Activated naive CD8-positive, alpha-beta T cell treated with anti-CD3 and anti-CD28 coated beads for 36 hours (primary cell): ENCODE results near the gene TRIM27. TPM values are rescaled to one million over a fixed set of nuclear protein-coding genes. Genes with fewer than 3 reads are reported as not detected.
"Not testable (repeated sequence)": the region's sequence is repeated elsewhere in the genome, so short reads cannot be mapped to it uniquely, and the experiment has no call there.

ENCODE experiments used
- DNase-seq: peaks from one replicate; pipeline ENCODE4 v3.0.0; 2021
- H3K27ac Mint-ChIP-seq: one replicate; pipeline ENCODE4 v1.8.0; 2022; ENCODE audit warnings: mild to moderate bottlenecking, moderate library complexity, mixed read lengths
- H3K27me3 Mint-ChIP-seq: one replicate; pipeline ENCODE4 v1.8.0; 2022; ENCODE audit warnings: mild to moderate bottlenecking, mixed read lengths
- H3K36me3 Mint-ChIP-seq: one replicate; pipeline ENCODE4 v1.8.0; 2021; ENCODE audit warnings: mild to moderate bottlenecking, mixed read lengths
- H3K4me1 Mint-ChIP-seq: one replicate; pipeline ENCODE4 v1.8.0; 2021; ENCODE audit warnings: mixed read lengths
- H3K4me3 Mint-ChIP-seq: one replicate; pipeline ENCODE4 v1.8.0; 2022; ENCODE audit warnings: mild to moderate bottlenecking, moderate library complexity, mixed read lengths
- H3K9me3 Mint-ChIP-seq: one replicate; pipeline ENCODE4 v1.8.0; 2022; ENCODE audit warnings: mixed read lengths
- total RNA-seq, 2 experiments: library from RNA; stranded (reverse); gene quantifications; one replicate each; pipeline ENCODE4 v1.2.3, GENCODE V29; 2021

TRIM27 gene
- total RNA-seq, 2 experiments from 2014 or later = 51.5 to 52.3 TPM

GRCh38 chr6:28892525-28892924, 31.3 kb downstream of the TRIM27 start:
- peaks cover 1% of the 10 kb centered on the region for H3K9me3 Mint-ChIP-seq
- H3K4me1 Mint-ChIP-seq = peaks cover 12% of the 10 kb centered on the region
- no peak overlapping the region for H3K4me3 Mint-ChIP-seq
- H3K36me3 Mint-ChIP-seq = peaks cover 2% of the 10 kb centered on the region
- no peak overlapping the region for H3K27ac Mint-ChIP-seq
- H3K27me3 Mint-ChIP-seq = peaks cover 7% of the 10 kb centered on the region
- DNase-seq = no peak

GRCh38 chr6:28887796-28888496, 35.8 kb downstream of the TRIM27 start:
- Mint-ChIP-seq H3K36me3 (no peaks in the 10 kb centered on the region), H3K4me3 (no peak overlapping the region), H3K27ac (no peak overlapping the region), H3K27me3 (no peaks in the 10 kb centered on the region), H3K4me1 (peaks cover 20% of the 10 kb centered on the region), H3K9me3 (peaks cover 3% of the 10 kb centered on the region)
- DNase-seq = no peak

GRCh38 chr6:28886079-28886439, 37.7 kb downstream of the TRIM27 start:
- Mint-ChIP-seq H3K27ac (no peak overlapping the region), H3K9me3 (peaks cover 7% of the 10 kb centered on the region), H3K27me3 (peaks cover 5% of the 10 kb centered on the region), H3K36me3 (peaks cover 3% of the 10 kb centered on the region), H3K4me3 (no peak overlapping the region), H3K4me1 (peaks cover 25% of the 10 kb centered on the region)
- no peak for DNase-seq

- DNase-seq = peak; percentile 74
- peaks cover 3% of the 10 kb centered on the region for H3K36me3 Mint-ChIP-seq
- peaks cover 6% of the 10 kb centered on the region for H3K27me3 Mint-ChIP-seq
- peak overlapping the region; percentile 63 for H3K4me3 Mint-ChIP-seq
- H3K9me3 Mint-ChIP-seq = peaks cover 7% of the 10 kb centered on the region
- H3K27ac Mint-ChIP-seq = peak overlapping the region; percentile 77
- H3K4me1 Mint-ChIP-seq = peaks cover 30% of the 10 kb centered on the region
Observed at GRCh38 chr6:28884423-28885131, 39.2 kb downstream of the TRIM27 start.

GRCh38 chr6:28880894-28881780, 42.6 kb downstream of the TRIM27 start:
- Mint-ChIP-seq H3K4me3 (peak overlapping the region; percentile 75), H3K27me3 (peaks cover 6% of the 10 kb centered on the region), H3K36me3 (peaks cover 3% of the 10 kb centered on the region), H3K9me3 (peaks cover 7% of the 10 kb centered on the region), H3K27ac (peak overlapping the region; percentile 81), H3K4me1 (peaks cover 28% of the 10 kb centered on the region)
- peak; percentile 65 for DNase-seq

- Mint-ChIP-seq H3K4me3 (peak overlapping the region; percentile 75), H3K27ac (no peak overlapping the region), H3K9me3 (peaks cover 5% of the 10 kb centered on the region), H3K36me3 (peaks cover 3% of the 10 kb centered on the region), H3K27me3 (peaks cover 6% of the 10 kb centered on the region), H3K4me1 (peaks cover 23% of the 10 kb centered on the region)
- DNase-seq = no peak
Observed at GRCh38 chr6:28880519-28880893, 43.3 kb downstream of the TRIM27 start.

GRCh38 chr6:28876710-28877109, 47.1 kb downstream of the TRIM27 start:
- no peak overlapping the region for H3K4me3 Mint-ChIP-seq
- no peak for DNase-seq
- peaks cover 3% of the 10 kb centered on the region for H3K36me3 Mint-ChIP-seq
- no peak overlapping the region for H3K27ac Mint-ChIP-seq
- H3K4me1 Mint-ChIP-seq = peaks cover 13% of the 10 kb centered on the region
- peaks cover 6% of the 10 kb centered on the region for H3K27me3 Mint-ChIP-seq
- peaks cover 4% of the 10 kb centered on the region for H3K9me3 Mint-ChIP-seq

- Mint-ChIP-seq H3K27ac (peak overlapping the region; percentile 59), H3K4me3 (no peak overlapping the region), H3K9me3 (no peaks in the 10 kb centered on the region), H3K4me1 (peaks cover 3% of the 10 kb centered on the region), H3K27me3 (no peaks in the 10 kb centered on the region), H3K36me3 (no peaks in the 10 kb centered on the region)
- DNase-seq = no peak
Observed at GRCh38 chr6:28875191-28875747, 48.5 kb downstream of the TRIM27 start.

- H3K4me3 Mint-ChIP-seq, H3K27ac Mint-ChIP-seq, H3K27me3 Mint-ChIP-seq, DNase-seq, H3K36me3 Mint-ChIP-seq, H3K9me3 Mint-ChIP-seq, H3K4me1 Mint-ChIP-seq: not testable (repeated sequence)
Observed at GRCh38 chr6:28872157-28872817, 51.5 kb downstream of the TRIM27 start.

GRCh38 chr6:28871335-28872156, 52.2 kb downstream of the TRIM27 start:
- Mint-ChIP-seq H3K27ac (no peak overlapping the region), H3K27me3 (no peaks in the 10 kb centered on the region), H3K36me3 (no peaks in the 10 kb centered on the region), H3K4me3 (no peak overlapping the region), H3K4me1 (peaks cover 15% of the 10 kb centered on the region), H3K9me3 (no peaks in the 10 kb centered on the region)
- no peak for DNase-seq

- no peak overlapping the region for H3K4me3 Mint-ChIP-seq
- DNase-seq = no peak
- H3K27me3 Mint-ChIP-seq = peaks cover under 1% of the 10 kb centered on the region
- peaks cover 24% of the 10 kb centered on the region for H3K4me1 Mint-ChIP-seq
- H3K27ac Mint-ChIP-seq = no peak overlapping the region
- H3K36me3 Mint-ChIP-seq = peaks cover 4% of the 10 kb centered on the region
- H3K9me3 Mint-ChIP-seq = peaks cover 4% of the 10 kb centered on the region
Observed at GRCh38 chr6:28868873-28869272, 54.9 kb downstream of the TRIM27 start.

GRCh38 chr6:28867086-28867409, 56.7 kb downstream of the TRIM27 start:
- DNase-seq = peak; percentile 32
- H3K4me1 Mint-ChIP-seq = peaks cover 33% of the 10 kb centered on the region
- H3K27me3 Mint-ChIP-seq = peaks cover 7% of the 10 kb centered on the region
- H3K4me3 Mint-ChIP-seq = peak overlapping the region; percentile 73
- H3K36me3 Mint-ChIP-seq = peaks cover 9% of the 10 kb centered on the region
- H3K27ac Mint-ChIP-seq = peak overlapping the region; percentile 90
- peaks cover 8% of the 10 kb centered on the region for H3K9me3 Mint-ChIP-seq

GRCh38 chr6:28866205-28867085, 57.3 kb downstream of the TRIM27 start:
- H3K36me3 Mint-ChIP-seq, H3K9me3 Mint-ChIP-seq, H3K27me3 Mint-ChIP-seq: not testable (repeated sequence)
- Mint-ChIP-seq H3K27ac (peak overlapping the region; percentile 90), H3K4me3 (peak overlapping the region; percentile 73), H3K4me1 (peaks cover 33% of the 10 kb centered on the region)
- peak; percentile 84 for DNase-seq
